Retinal pigment epithelial cell (primary cell): ENCODE data around the gene MLPH.

ENCODE experiments used
- DNase-seq: peaks from one replicate; pipeline ENCODE4 v3.0.0-alpha.2; 2010; ENCODE audit warnings: low read depth
- H3K4me3 ChIP-seq: 2 replicates; pipeline ENCODE4 v1.5.1; 2011; ENCODE audit warnings: mild to moderate bottlenecking, low read length, control low read depth, moderate library complexity
- CTCF ChIP-seq: conservative IDR thresholded peaks from 2 replicates; pipeline ENCODE4 v1.5.1; 2011; ENCODE audit warnings: low read depth, low read length, control low read depth, inconsistent platforms

Gene MLPH

GRCh38 chr2:237561221-237561620 is 74.2 kb downstream of the MLPH start:
- no peak overlapping the region for H3K4me3 ChIP-seq
- no peak for DNase-seq
- TF ChIP-seq CTCF: no peak

GRCh38 chr2:237563816-237564215 is 76.8 kb downstream of the MLPH start:
- TF ChIP-seq CTCF: no peak
- peak; percentile 5 for DNase-seq
- no peak overlapping the region for H3K4me3 ChIP-seq

- no peak for DNase-seq
Observed at GRCh38 chr2:237564526-237565131, 77.6 kb downstream of the MLPH start.

GRCh38 chr2:237565974-237566373 is 78.9 kb downstream of the MLPH start:
- DNase-seq: no peak
- TF ChIP-seq CTCF: no peak
- no peak overlapping the region for H3K4me3 ChIP-seq

More at GRCh38 chr2:237564526-237565131, 77.6 kb downstream of the MLPH start:
- H3K4me3 ChIP-seq: no peak overlapping the region
- TF ChIP-seq CTCF: no peak

GRCh38 chr2:237566401-237567235 is 79.6 kb downstream of the MLPH start, which contains the start of gene PRLH:
PRLH (plus strand) TSS chr2:237566574; CDS start chr2:237566574, 0 bp downstream.
- no peak within 1 kb of the TSS for H3K4me3 ChIP-seq
- DNase-seq: no peak
- TF ChIP-seq CTCF: no peak

- DNase-seq: no peak
- no peak overlapping the region for H3K4me3 ChIP-seq
- TF ChIP-seq CTCF: no peak
Observed at GRCh38 chr2:237567276-237568029, 80.4 kb downstream of the MLPH start.
